Retina (tissue), 1 donor: ENCODE measurements around the gene MTMR3.

ENCODE experiments used
- DNase-seq: peaks from one replicate; pipeline ENCODE4 v3.0.0-alpha.2; 2016

Gene MTMR3

GRCh38 chr22:29917052-29917902, 34.3 kb downstream of the MTMR3 start:
- DNase-seq = no peak

DNA sequence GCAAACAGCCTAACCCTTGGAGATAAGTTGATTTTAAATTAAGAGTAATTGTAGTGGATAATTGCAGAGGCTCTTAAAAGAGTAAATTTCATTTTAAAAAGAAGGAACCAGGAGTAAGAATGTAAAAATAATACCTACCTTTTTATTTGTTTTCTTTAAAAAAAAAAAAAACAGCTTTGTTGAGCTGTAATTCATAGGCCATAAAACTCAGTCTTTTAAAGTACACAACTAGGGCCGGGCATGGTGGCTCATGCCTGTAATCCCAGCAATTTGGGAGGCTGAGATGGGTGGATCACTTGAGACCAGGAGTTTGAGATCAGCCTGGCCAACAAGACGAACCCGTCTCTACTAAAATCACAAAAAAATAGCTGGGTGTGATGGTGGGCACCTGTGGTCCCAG, 42.4 kb downstream of the MTMR3 start:
- no peak for DNase-seq

GRCh38 chr22:29926057-29926456, 43.1 kb downstream of the MTMR3 start:
- DNase-seq = no peak

DNA sequence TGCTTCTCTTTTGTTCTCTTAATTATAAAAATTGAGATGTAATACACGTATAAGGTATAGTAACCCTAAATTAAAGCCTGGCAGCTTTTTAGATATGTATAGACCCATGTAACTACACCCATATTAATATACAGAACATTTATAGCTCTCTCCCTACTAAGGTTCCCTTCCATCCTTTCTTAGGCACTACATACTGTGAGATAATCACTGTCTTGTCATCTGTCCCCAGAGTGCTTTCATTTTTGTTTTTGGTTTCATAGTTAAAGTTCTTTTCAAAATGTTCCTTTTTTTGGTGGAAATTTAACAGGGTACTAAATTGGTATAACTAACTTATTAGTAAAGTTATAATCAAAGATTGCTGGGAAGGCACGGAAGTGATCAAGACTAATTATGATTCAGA, 49.2 kb downstream of the MTMR3 start:
- no peak for DNase-seq

DNA sequence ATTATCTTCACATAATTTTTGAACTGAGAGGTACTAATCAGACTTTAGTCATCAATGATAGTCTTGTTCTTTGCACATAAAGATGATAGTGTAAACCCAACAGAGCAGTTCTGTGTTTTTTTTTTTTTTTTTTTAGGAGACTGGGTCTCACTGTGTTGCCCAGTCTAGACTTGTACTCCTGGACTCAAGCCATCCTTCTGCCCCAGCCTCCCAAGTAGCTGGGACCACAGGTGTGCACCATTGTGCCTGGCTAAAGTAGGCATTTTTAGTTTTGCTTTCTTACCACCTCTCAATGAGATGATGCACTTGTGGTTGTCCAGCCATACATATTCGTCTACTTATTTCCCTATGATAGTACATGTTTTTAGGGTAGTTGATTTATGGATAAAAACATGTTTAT, 50.6 kb downstream of the MTMR3 start:
- DNase-seq = no peak

GRCh38 chr22:29934596-29934995, 51.6 kb downstream of the MTMR3 start:
- DNase-seq = no peak

DNA sequence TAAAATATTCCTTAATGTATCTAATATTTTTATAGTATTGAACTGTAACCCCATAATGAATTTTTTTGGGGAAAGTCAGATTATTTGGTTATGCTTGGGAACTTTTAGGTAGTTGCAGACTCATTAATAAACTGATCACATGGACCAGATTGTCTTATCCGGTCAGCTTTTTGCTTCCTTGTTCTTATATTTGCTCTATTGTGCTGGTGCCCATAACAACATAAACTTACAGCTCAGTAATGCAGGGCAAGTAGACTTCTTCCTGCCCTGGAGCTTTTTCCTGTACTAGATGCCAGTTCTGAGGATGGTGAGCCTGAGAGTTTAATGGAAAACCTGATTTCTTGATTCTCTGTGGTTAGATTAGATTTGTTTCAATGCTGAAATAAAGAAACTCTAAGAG, 53.2 kb downstream of the MTMR3 start:
- DNase-seq = no peak

DNA sequence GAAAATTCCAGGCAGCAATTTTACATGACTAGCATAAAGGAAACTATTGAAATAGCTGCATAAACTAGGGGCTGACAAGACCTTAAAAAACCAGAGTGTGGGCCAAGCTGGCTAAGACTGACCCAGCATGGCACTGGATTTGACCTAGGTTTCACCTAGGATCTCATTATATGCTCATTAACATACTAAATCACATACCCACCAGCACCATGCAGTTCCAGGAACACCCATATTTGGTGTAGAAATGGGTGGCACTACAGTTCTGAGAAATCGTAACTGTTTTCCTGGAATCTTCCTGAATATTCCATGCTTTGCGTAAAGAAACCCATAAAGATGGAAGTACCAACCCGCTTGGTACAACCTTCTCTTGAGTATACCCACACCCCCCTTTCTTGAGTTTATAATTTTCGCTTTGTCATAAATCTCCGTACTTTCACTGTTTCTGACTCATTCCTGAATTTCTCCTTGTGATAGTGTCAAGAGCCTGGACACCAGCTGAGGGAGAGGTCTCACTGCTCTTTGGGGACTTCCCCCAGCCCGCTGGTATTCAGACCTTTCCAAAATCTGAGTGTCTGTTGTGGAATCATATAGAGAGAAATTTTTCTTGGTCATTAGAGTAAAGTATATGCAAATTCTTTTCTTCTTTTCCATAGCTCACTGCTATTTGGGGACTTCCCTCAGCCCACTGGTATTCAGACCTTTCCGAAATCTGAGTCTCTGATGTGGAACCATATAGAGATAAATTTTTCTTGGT, 55.1 kb downstream of the MTMR3 start:
- no peak for DNase-seq

DNA sequence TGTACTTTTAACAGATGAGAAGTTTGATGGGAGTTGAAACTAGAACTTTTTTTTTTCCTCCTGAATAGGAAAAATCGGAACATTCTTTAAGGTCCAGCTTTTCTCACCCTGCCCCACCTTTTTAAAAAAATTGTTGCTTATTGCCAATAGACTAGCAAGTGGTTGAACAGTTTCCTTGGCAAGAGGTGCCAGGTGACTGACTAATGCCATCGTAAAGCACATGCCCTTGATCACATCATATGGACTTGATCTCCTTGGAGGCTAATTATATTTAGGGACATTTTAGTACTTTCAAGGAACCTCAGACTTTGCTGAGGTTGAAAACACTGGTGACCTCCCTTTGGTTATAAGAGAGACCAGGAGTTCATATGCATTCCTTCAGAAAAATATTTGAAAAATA, 57.6 kb downstream of the MTMR3 start:
- no peak for DNase-seq

- DNase-seq = no peak
These were observed 61.4 kb downstream of the MTMR3 start for GRCh38 chr22:29944339-29944738.

DNA sequence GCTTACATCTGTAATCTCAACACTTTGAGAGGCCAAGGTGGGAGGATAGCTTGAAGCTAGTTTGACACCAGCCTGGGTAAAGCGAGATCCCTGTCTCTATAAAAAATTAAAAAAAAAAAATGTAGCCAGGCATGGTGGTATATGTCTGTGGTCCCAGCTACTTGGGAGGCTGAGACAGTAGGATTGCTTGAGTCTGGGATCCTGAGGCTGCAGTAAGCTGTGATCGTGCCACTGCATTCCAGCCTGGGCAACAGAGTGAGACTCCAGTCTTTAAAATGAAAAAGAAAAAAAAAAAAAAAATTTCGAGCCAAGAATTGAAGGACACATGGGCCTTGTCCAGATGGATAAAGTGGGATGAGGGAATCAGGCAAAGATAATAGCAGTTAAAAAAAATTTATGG, 62.5 kb downstream of the MTMR3 start:
- DNase-seq = no peak

DNA sequence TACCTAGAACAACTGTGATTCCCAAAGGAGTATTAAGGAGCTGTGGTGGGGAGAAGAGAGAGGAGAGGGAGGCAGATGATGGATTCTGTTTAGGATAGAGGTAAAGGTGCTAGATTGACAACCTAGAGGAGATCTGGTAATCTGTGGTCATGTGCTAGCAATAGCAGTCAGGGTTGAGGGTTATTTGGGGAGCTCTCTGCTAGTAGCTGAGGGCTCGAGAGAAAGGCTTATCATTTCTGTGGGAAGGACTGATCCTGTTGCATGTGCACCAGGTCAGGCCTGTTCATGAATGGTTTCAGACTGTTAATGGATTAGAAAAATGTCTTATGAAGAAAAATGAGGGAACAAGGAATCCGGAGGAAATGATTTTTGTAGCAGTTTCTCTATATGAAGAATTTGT, 63.2 kb downstream of the MTMR3 start:
- no peak for DNase-seq

GRCh38 chr22:29947410-29948384, 64.7 kb downstream of the MTMR3 start:
- no peak for DNase-seq

GRCh38 chr22:29948385-29948769, 65.4 kb downstream of the MTMR3 start:
- no peak for DNase-seq

DNA sequence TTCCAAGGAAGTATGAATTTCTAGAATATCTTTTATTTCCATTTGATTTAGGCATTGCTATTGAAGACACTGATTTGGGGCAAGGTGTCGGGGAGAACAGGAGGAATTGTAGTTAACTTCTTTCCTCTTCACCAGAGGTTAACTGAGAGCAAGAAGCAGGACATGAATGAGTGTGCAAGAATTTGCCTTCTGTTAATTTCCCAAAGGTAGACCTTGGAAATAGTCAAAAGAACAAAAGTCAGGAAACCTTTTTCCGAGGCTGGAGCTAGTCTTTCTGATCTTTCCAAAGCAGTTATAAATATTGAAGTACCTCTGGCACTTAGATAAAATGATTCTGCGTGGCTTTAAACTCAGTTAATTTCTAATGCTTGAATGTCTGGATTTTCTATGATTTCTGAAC, 66.9 kb downstream of the MTMR3 start:
- no peak for DNase-seq

DNA sequence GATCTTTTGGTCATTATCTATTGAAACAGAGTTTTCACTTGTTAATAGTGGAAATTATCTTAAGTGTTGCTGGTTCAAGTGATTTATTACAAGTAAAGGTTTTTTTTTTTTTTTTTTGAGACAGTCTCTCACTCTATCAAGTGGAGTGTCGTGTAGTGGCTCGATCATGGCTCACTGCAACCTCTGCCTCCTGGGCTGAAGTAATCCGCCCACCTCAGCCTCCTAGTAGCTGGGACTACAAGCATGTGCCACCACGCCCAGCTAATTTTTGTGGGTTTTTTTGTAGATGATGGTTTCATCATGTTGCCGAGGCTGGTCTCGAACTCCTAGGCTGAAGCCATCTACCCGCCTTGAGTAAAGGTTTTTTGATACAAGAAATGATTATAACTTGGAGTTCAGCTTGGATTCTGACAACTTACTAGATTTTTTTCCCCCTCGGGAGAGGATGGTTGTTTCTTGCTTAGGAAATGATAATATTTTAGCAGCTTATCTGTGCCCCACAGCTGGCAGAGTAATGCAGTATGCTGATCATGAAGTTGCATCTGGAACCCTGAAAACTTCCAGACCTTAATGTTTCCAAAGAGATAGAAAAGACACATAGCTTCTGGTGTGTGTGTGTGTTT, 68.9 kb downstream of the MTMR3 start:
- DNase-seq = no peak

DNA sequence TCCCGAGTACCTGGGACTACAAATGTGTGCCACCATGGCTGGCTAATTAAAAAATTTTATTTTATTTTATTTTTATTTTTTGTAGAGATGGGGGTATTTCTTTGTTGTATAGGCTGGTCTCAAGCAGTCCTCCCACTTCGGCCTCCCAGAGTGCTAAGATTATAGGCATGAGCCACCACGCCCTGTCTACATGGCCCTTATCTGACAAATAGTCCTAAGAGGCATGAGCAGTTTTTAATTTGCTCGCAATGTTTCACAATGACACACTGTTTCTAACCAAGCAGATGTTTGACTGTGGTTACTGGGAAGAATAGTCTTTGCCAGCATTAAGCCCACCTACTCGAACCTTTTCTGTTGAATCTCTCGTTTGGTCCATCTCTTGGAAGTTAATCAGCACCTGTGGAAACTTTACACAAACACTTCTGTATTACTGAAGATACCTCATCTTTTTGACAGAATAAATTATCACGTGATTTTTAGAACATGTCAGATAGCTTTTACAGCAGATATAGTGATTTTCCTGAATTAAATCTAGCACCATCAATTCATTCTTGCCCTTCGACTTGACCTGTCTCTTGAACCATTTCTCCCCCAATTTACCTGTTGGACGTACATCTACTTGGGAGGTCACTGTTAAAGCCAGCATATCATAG, 71.4 kb downstream of the MTMR3 start:
- DNase-seq = no peak

GRCh38 chr22:29956680-29957079, 73.7 kb downstream of the MTMR3 start:
- no peak for DNase-seq

GRCh38 chr22:29958170-29958569, 75.2 kb downstream of the MTMR3 start:
- no peak for DNase-seq

- DNase-seq = no peak
These were observed 81.8 kb downstream of the MTMR3 start for GRCh38 chr22:29964776-29965175.

DNA sequence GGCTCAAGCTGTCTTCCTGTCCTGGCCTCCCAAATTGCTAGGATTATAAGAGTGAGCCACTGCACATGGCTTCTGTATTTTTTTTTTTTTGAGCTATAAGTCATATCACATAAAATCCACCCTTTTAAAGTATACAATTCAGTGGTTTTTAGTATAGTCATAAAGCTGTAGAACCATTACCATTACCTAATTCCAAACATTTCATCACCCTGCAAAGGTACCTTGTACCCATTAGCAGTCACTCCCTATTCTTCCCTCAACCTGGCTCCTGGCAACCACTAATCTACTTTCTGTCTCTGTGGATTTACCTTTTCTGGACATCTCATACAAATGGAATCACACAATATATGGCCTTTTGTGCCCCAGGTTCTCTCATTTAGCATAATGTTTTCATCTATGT, 84.5 kb downstream of the MTMR3 start:
- no peak for DNase-seq

DNA sequence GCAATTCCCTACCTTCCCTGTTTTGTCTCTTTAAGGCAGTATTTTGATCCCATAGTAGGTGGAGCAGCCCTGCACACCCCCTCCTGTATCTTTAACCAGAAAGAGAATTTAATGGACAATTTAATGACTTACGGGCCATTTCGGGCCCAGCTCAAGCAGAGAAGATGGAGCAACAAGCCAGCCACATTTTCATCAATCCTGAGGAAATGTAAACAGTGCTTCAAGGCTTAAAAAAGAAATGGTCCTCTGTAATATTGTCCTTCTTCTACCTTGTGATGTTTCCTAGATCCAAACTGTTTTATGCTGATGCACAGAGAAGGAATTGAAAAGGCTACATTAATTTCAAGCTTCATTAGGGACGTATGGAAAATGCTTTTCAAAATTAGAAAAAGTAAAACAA, 88.6 kb downstream of the MTMR3 start:
- DNase-seq = no peak
